ENCODE measurements around the gene UBE2D4.
"Not testable (repeated sequence)": the region's sequence is repeated elsewhere in the genome, so short reads cannot be mapped to it uniquely, and the experiment has no call there.

DNA sequence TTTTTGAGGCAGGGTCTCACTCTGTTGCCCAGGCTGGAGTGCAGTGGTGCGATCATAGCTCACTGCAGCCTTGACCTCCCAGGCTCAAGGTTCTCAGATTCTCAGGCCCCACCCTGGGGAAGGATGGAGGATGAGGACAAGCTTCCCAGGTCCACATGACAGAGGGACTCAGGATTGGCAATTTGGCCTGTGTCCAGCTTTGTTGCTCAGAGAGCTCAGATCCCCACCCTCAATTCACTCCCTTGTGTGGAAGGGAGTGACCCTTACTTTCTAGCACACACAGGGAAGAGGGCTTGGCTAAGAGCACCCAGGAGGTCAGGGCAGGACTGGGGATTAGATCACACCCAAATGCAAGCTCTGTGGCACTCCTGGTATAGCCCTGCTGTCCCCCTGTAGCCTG is 64.6 kb downstream of the UBE2D4 start:
- TF ChIP-seq, protein P1, sequence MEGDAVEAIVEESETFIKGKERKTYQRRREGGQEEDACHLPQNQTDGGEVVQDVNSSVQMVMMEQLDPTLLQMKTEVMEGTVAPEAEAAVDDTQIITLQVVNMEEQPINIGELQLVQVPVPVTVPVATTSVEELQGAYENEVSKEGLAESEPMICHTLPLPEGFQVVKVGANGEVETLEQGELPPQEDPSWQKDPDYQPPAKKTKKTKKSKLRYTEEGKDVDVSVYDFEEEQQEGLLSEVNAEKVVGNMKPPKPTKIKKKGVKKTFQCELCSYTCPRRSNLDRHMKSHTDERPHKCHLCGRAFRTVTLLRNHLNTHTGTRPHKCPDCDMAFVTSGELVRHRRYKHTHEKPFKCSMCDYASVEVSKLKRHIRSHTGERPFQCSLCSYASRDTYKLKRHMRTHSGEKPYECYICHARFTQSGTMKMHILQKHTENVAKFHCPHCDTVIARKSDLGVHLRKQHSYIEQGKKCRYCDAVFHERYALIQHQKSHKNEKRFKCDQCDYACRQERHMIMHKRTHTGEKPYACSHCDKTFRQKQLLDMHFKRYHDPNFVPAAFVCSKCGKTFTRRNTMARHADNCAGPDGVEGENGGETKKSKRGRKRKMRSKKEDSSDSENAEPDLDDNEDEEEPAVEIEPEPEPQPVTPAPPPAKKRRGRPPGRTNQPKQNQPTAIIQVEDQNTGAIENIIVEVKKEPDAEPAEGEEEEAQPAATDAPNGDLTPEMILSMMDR (conservative IDR thresholded peaks at IDR 0.05; ENCODE audit: low read depth, low read length): not testable (repeated sequence)
- not testable (repeated sequence) for TF ChIP-seq EZH2 (IDR thresholded peaks at IDR 0.05; ENCODE audit: borderline replicate concordance, low read depth, low read length, poor library complexity, severe bottlenecking)
